GM19240 (cell line): ENCODE results near the gene SPINK1.
"Not testable (repeated sequence)": the region's sequence is repeated elsewhere in the genome, so short reads cannot be mapped to it uniquely, and the experiment has no call there.

Experiments
- DNase-seq: peaks from one replicate; pipeline ENCODE4 v3.0.0; 2011; ENCODE audit warnings: low spot score; ENCODE audit not compliant: insufficient read length

SPINK1 gene

GRCh38 chr5:147854894-147855773, 23.7 kb upstream of the SPINK1 start:
- DNase-seq, result no peak

- no peak for DNase-seq
Observed at GRCh38 chr5:147854331-147854730, 22.9 kb upstream of the SPINK1 start.

DNA sequence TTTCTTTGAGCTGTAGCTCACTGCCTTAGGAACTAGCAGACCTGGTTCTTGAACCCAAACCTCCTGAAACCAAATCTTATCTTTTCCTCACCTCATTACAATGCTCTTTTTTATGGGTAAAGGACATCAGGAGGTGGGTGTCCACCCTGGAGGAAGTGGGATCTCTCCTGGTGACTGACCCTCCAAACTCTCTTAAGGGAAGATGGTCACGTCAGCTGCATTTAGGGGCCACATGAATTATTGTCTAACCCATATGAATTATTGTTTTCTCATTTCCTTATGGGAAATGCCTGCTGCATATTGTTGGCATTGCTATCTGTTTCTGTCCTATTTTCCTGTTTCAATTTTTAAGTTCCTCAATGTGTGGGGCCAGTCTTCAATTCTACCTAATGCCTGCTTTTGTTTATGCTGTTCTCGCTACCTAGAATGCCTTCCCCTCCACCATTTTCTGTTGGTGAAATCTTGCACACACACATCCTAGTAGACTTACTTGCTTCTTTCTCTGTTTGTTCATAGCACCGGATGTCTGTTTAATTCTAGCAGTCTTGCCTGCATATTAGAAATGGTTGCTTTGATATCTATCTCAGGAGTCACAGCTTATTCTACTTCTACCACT, 22.0 kb upstream of the SPINK1 start:
- no peak for DNase-seq

GRCh38 chr5:147852365-147852764, 20.9 kb upstream of the SPINK1 start:
- no peak for DNase-seq

GRCh38 chr5:147851578-147851977, 20.1 kb upstream of the SPINK1 start:
- no peak for DNase-seq

GRCh38 chr5:147849226-147849625, 17.8 kb upstream of the SPINK1 start:
- no peak for DNase-seq

DNA sequence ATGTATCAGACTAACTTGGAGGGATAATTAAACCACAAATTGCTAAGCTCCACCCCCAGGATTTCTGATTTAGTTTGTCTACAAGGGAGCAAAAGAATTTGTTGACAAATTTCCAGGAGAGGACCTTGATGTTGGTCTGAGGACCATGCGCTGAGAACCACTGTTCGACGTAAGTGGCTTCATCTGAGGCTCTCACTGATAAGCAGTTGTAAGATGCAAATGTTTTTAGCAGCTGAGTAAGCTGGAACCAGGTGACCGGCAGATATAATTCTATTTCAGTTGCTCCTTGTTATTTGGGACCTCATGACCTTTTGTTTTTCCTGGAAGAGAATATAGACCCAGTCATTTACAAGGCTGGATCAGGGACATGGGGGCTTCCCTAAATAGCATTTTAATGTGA, 14.1 kb upstream of the SPINK1 start:
- no peak for DNase-seq

GRCh38 chr5:147844846-147845245, 13.4 kb upstream of the SPINK1 start:
- DNase-seq, result no peak

- DNase-seq, result no peak
Observed at GRCh38 chr5:147842869-147843268, 11.4 kb upstream of the SPINK1 start.

- DNase-seq, result no peak
Observed at GRCh38 chr5:147836439-147836838, 5.0 kb upstream of the SPINK1 start.

GRCh38 chr5:147835386-147835798, 3.9 kb upstream of the SPINK1 start:
- no peak for DNase-seq

DNA sequence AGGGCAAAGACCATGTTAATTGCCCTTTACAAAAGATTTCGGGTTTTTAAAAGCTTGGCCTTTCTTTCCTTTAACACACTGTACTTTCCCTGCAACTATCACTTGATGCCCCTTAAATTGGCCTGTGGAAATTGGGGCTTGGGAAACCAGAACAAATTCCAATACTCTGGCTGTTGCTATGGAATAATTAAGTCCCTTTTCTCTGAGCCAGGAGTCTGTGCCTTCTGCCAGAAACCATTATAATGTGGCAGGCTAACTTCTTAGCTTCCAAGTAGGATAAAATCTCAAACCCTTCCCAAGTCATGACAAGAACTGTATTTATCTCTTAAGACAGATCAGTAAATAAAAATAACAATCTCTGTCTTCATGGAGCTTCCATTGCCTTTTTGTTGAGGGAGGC, 1.1 kb upstream of the SPINK1 start:
- no peak for DNase-seq

DNA sequence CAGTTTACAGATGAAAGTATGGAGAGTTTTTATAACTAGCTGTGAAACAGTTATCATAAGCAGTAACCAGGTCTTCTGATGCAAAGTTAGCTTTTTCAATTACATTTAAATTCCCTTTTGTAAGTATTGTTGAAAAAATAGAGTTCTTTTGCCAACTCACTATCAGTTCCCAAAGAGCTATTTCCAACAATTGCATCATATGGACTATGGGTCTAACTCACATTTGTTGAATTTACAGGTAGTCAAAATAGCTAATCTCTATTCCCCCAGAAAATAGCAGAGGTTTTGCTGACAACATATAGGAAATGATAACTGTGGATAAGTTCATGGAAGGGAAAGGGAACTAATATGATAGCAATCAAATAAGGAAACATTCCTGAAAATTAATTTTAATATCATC, 1.4 kb downstream of the SPINK1 start:
- no peak for DNase-seq

GRCh38 chr5:147827017-147827416, 4.5 kb downstream of the SPINK1 start:
- not testable (repeated sequence) for DNase-seq

GRCh38 chr5:147826361-147826760, 5.1 kb downstream of the SPINK1 start:
- DNase-seq, result no peak

- DNase-seq, result peak; percentile 9
Observed at GRCh38 chr5:147822686-147823491, 8.6 kb downstream of the SPINK1 start.

GRCh38 chr5:147822222-147822621, 9.2 kb downstream of the SPINK1 start:
- not testable (repeated sequence) for DNase-seq

DNA sequence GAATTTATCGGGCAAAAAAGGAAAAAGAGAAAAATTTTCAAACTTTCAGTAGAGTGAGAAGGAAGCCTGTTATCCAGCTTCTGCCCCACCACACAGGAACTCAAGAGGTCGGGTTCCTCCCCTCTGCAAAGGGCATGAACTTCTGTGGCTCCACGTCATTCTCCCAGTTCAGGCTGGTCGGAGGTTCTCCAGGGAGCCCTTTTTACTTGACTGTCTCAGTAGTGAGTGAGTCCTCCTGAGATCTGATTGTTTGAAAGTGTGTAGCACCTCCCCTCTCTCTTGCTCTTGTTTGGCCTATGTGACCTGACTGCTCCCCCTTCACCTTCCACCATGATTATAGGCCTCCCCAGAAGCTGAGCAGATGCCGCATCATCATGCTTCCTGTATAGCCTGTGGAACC, 9.7 kb downstream of the SPINK1 start:
- DNase-seq, result no peak

GRCh38 chr5:147819261-147819770, 12.2 kb downstream of the SPINK1 start:
- no peak for DNase-seq

DNA sequence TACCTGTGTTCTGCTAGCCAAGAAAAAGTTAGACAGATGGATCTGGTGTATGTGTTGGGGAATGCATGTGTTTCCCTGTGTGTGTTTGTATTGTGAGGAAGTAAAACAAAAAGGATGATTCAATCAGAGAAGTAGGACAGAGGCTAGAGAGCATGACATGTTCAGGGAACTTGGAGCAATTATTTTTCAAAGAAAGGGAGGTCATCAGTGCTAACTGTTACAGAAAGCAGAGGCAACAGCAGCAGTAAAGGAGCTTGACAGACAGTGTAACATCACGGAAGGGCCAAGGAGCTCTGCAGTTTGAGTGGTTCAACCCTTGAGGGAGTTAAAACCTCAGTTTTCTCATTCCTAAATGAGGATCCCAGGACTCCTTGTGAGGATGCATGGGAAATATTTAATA, 13.2 kb downstream of the SPINK1 start:
- no peak for DNase-seq

DNA sequence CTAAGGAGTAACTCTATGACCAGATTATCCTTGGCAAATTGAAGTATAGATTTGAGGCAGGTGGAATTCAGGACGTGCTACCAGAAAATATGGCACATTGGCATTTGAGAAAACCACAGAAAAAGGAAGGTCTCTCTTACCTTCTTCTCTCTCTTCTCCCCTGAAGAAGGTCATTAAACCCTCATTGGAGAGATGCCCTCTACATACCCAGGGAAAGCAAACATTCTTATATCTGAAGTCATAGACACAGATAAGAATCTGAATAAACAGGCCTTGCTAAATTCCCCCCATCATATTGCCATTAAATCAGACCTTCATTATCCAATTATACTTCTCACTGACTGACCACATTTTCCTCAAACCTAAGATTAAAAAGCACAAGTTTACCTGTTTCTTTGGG, 17.8 kb downstream of the SPINK1 start:
- no peak for DNase-seq
